HG02973 (cell line): ENCODE results near the gene QRFP.

ENCODE experiments used
- ATAC-seq: cut with Tn5 transposase; IDR thresholded peaks from one replicate; pipeline ENCODE4 v1.9.1; 2021; ENCODE audit warnings: moderate library complexity; ENCODE audit not compliant: unreplicated experiment

The QRFP gene

DNA sequence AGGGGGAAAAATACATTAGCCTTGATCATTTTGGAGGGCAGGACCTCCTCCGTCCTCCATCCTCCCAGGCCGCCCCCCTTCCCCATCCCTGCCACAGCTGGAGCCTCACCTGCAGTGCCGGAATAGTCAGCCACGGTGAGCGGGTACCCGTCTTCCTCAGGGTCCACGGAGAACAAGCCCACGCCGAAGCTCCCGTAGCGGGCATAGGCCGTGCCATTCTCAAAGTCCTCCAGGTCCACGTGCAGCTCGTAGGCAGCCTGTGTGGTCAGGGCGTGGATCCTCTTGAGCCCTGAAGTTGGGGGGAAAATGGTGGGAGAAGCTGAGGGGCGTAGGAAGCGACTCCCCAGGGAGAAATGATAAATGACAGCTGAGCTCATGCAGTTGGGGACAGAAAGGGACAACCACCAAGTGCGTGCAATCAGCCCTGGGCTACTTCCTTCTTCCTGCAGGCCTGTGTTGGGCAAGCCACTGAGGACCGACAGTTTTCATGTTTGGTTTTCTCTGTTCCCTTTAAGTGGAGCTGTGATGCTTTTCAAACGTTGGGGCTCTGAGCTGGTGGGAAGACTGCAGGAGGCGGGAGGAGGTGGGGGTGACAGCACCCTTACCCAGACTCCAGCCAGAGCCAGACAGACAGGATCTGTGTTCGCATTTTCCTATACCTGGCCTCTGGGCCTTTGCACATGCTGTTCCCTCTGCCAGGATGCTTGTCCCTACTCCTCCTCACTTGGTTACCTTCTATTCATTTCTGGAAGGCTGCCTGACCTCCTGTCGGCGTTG is 8.7 kb upstream of the QRFP start:
- no peak for ATAC-seq

DNA sequence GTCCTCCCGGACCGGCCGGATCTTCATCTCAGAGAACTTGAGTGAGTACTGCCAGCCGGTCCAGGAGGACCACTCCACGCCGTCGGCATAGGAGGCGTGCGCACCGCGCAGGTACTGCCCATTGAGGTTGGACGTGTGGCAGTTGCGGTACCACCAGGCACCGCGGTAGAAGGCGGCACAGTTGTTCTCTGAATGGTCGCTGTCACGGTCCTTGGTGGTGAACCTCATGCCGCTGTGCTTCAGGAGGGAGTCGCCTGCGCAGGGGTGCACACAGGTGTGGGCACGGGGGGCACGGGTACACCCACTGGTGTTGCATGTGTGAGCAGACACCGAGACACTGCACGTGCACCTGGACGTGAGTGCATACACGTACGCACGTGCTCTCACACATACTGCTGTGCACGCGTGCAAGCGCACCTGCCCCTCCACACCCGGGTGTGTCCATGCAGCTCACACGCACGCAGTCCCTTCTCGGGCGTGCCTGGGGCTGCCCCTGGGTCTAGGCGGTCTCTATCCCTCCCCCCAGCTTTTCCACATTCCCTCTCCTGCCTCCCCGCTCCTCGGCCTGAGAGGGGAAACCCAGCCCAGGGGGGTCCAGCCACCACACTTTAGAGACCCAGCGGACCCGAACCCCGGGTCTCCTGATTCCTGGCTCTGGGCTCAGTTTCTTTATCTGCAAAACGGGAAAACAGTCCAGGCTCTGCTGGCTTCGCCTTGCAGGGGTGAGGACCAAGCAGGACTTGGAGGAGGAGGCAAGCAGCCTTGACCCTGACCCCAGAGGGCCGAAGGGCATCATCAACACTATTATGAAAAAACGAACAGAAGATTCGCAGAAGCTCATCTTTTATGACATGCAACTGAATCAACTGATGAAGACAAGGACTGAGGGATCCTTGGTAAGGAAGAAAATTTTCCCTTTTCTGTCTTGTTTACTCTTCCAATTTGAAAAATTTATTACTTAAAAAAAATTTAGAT is 7.7 kb upstream of the QRFP start:
- no peak for ATAC-seq

GRCh38 chr9:130903194-130904069 is 6.8 kb upstream of the QRFP start:
- no peak for ATAC-seq

- ATAC-seq, result no peak
Observed at GRCh38 chr9:130902204-130903185, 5.9 kb upstream of the QRFP start.

DNA sequence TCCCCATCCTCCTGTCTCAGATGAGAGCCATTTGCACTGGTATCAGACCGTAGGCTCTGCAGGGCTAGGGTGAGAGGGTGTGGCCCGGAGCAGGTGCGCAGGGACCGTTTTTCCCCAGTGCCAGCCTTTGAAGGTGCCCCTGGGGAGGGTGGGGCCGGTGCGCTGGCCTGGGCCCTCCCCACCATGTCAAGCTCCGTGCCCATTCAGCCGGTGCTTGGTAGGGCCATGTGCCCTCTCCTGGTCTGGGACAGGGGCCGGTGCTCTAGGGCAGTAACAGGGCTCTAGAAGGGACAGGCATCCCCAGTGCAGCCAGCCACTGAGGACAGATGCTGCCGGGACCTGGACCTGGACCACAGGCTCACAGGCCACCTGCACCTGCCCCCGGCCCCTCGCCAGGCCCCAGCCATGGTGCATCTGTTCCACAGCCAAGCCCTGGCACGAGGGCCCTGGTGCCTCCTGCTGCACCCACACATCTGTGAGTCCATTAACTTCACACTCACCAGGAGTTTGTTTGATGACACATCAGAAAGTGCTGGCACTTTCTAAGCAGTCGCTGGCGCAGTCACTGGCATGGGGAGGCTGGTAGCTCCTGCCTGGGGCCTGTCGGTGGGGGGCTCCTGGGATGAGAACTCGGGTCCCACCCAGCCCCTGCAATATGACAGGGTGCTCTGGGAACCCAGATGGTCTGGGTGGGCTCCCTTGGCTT is 5.0 kb upstream of the QRFP start:
- ATAC-seq, result no peak

GRCh38 chr9:130900701-130901497 is 4.3 kb upstream of the QRFP start:
- ATAC-seq, result no peak

- no peak for ATAC-seq
Observed at GRCh38 chr9:130899051-130899748, 2.6 kb upstream of the QRFP start.

DNA sequence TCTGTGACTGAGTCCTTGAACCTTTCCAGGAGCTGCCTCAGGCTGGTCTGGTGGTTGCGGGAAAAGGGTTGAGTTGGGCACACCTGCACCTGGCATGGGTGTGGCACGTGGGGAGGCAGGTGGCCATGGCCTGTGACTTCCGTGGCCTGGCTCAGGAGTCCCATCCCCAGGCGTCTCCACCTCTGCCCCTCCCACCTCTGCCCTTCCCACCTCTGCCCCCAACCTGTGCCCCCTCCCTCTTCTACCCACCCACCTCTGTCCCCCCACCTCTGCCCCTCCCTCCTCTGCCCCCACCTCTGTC is 1.9 kb upstream of the QRFP start:
- ATAC-seq, result no peak

GRCh38 chr9:130897848-130898551 is 1.4 kb upstream of the QRFP start:
- ATAC-seq, result no peak

DNA sequence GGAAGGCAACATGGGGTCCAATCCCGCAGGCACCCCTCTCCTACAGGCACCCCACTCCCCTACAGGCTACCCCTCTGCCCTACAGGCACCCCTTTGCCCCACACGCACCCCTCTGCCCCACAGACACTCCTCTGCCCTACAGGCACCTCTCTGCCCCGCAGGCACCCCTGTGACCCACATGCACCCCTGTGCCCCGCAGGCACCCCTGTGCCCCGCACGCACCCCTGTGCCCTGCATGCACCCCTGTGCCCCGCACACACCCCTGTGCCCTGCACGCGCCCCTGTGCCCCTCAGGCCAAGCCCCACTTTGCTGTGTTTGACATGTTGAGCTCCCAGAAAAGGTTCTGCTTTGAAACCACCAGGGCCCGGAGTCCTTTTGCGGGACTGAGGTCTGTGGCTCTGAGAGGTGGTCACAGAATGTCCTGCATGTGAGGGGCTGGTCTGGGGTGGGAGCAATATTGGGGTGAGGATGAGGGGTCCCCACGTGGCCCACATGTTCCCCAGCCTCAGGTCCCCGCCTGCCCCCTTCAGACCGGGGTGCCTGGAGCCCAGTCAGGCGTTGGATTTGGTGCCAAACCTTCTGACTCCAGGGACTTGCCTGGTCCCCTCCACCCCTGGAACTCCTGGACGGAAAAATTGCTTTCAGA is 616 bp upstream of the QRFP start:
- no peak for ATAC-seq

DNA sequence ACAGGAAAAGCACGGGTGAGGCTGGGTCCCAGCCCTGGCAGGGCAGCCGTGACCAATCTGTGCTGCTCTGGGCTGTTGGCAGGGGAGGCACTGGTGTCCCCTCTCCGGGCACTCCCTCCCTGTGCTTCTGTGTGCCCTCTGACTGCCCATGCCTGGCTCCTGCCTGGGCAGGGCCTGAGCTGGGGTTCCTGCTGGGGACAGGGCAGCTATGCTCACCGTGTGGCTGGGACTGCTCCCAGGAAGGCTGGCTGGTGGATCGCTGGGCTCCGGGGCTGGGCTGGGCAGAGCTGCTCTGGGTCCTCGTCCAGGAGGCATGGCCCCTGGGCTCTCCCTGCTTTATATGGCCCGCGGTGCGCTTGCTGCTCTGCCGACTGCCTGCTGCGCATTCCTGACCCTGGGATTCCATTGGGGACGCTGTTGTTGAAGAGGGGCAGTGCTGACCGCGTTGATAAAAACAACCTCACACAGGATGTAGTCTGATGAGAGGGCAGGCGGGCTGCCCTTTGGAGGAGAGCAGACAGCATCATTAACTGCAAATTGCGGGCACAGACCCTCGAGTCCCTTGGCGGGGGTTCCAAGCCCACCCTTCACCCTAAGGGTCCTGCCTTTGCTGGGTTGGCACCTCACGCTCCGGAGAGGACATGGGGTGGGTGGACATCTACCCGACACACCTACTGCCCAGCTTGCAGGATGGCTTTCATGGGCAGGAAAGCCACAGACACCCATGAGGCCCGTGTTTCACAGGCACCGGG is 955 bp downstream of the QRFP start:
- no peak for ATAC-seq

DNA sequence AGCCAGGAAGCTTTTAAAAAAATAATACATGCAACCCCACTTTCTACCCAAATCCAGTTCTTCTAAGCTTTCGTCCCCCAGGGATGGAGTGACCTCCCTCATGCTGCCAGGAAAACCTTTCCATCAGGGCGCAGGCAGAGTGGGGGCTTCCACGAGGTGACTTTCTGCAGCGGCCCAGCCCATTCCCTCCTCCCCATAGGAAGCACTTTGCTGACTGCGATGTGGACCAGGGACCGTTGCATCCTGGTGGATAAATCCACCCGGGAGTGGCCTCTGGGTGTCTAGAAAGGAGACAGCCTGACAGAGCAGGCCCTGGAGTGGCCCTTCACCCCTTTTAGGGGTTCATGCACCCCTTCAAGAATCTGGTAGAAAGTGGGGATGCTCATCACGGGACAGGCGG is 1.6 kb downstream of the QRFP start:
- ATAC-seq, result no peak

- no peak for ATAC-seq
Observed at GRCh38 chr9:130894546-130894945, 2.1 kb downstream of the QRFP start.

DNA sequence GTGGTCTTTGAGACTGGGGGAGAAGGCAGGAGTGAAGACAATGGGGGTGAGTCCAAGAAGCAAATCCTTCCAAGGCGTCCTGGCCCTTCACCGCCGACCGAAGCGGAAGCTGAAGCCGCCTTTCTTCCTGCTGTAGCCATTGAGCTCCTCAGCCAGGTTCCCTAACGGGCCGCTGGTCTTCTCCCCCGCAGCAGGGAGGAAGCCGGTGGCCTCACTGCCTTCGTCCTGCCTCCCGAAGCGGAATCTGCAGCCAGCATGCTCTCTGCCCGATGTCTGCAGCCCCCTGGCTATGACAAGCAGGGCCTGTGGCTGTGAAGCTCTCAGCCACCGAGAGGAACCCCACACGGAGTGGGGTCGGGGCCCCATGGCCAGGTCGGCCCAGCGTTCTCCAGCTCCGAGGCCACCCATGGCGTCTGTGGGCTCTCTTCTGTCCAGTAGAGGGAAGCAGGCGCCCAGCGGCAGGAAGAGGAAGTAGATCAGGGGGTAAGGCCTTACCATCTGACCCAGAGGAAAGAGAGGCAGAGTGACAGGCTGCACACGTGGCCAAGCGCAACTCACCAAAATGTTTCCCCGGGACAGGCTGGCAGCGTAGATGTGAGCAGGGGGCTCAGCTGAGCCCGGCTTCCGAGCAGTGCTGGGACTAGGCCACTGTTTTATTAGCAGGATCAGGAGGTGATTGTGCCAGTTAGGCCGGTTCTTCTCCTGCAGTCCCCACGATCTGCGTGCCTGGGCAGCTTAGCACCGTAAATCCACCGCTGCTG is 3.1 kb downstream of the QRFP start:
- no peak for ATAC-seq

DNA sequence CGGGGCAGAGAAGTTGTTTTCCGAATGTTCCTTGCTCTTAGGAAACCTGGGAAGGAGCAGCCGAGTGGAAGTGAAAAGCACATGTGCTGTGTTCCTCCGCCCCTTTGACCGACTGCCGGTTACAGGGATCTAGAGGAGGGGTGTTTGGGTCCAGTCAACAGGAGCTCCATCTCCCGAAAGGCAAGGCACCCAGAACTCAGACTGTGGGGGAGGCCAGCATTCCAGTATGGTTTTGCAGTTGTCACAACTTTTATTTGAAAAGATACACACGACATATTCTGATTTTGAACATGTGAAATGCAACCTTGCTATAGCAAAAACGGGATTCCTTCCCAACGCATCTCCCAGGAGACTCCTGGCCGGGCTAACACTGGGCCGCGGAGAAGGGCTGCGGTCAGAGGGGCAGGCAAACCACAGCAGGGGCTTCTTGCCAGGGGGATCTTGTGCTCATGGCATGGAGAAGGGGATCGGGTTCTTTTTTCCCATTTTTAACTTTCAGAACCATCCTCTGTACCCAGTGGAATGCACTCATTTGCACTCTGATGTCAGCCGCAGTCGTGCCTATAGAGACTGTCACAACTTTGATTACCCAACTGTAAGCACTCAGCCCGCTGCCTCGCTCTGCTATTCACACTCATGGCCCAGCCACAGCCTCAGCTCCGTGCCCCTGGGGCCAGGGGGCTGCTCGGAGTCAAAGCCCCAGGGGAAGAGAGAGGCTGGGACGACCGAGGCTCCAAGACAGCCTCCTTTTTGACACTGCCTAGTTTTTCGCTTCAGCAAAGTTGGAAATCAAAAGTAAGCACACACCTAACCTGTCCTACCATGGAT is 3.9 kb downstream of the QRFP start:
- no peak for ATAC-seq
